HEK293T (cell line): Measurements from ENCODE around the gene RALGAPB.

ENCODE experiments used
- BHLHE40 ChIP-seq: fragments of 450-650 bp; IDR thresholded peaks from 2 replicates; pipeline ENCODE4 v1.6.1; 2016; ENCODE audit warnings: mild to moderate bottlenecking, moderate library complexity, borderline replicate concordance
- CTBP1 ChIP-seq: fragments of 450-650 bp; IDR thresholded peaks from 2 replicates; pipeline ENCODE4 v1.6.1; 2016; ENCODE audit warnings: borderline replicate concordance
- ELF4 ChIP-seq: fragments of 450-650 bp; IDR thresholded peaks from 2 replicates; pipeline ENCODE4 v1.6.1; 2017; ENCODE audit warnings: antibody characterized with exemption
- NFRKB ChIP-seq: fragments of 450-650 bp; IDR thresholded peaks from 2 replicates; pipeline ENCODE4 v1.6.1; 2016; ENCODE audit warnings: mild to moderate bottlenecking, moderate library complexity
- TARDBP ChIP-seq: fragments of 450-650 bp; IDR thresholded peaks from 2 replicates; pipeline ENCODE4 v1.6.1; 2016
- ZNF384 ChIP-seq: fragments of 450-650 bp; IDR thresholded peaks from 2 replicates; pipeline ENCODE4 v1.6.1; 2016

GRCh38 chr20:38589967-38590675, 117.5 kb downstream of the RALGAPB start:
- TF ChIP-seq ELF4 = no peak
- TF ChIP-seq CTBP1 = no peak
- TF ChIP-seq BHLHE40 = no peak
- no peak for TF ChIP-seq TARDBP
- no peak for TF ChIP-seq NFRKB
- no peak for TF ChIP-seq ZNF384
